Keratinocyte (primary cell): Measurements from ENCODE around the gene ZNF768. TPM values are rescaled to one million over a fixed set of nuclear protein-coding genes. Genes with fewer than 3 reads are reported as not detected.

Experiments used
- DNase-seq: peaks from one replicate; pipeline ENCODE4 v3.0.0-alpha.2; 2011; ENCODE audit warnings: low read depth, missing footprints, low spot score
- FAIRE-seq: peaks from 2 replicates; lab custom pipeline; 2011; peaks lifted over from hg19 to GRCh38; lab: Jason Lieb, UNC
- H2AFZ ChIP-seq: 2 replicates; pipeline ENCODE4 v1.6.0; 2012; ENCODE audit warnings: low read length, control low read depth, inconsistent platforms; ENCODE audit not compliant: control insufficient read depth
- H3K27ac ChIP-seq: 2 replicates; pipeline ENCODE4 v1.5.1; 2011; ENCODE audit warnings: low read length; ENCODE audit not compliant: control insufficient read depth, insufficient read depth
- H3K27me3 ChIP-seq: 3 replicates; pipeline ENCODE4 v1.6.0; 2011; ENCODE audit warnings: low read length; ENCODE audit not compliant: control insufficient read depth, insufficient read depth; ENCODE audit errors: extremely low read depth
- H3K36me3 ChIP-seq, 2 experiments: 2 replicates in 1 of 2; 3 replicates in 1 of 2; pipeline ENCODE4 v1.5.1; 2011; ENCODE audit warnings: low read length in 2 of 2, mild to moderate bottlenecking in 1 of 2; ENCODE audit not compliant: control insufficient read depth in 2 of 2, insufficient read depth in 2 of 2; ENCODE audit errors: extremely low read depth in 1 of 2
- H3K4me1 ChIP-seq: 3 replicates; pipeline ENCODE4 v1.5.1; 2011; ENCODE audit warnings: low read length; ENCODE audit not compliant: control insufficient read depth, insufficient read depth; ENCODE audit errors: extremely low read depth
- H3K4me2 ChIP-seq: 3 replicates; pipeline ENCODE4 v1.6.0; 2011; ENCODE audit warnings: low read depth, low read length; ENCODE audit not compliant: control insufficient read depth, insufficient read depth; ENCODE audit errors: extremely low read depth
- H3K4me3 ChIP-seq, 3 experiments: fragments of 200-600 bp in 1 of 3; sonication (generic) in 1 of 3; 2 replicates in 2 of 3; 3 replicates in 1 of 3; pipeline ENCODE4 v1.5.1; 2011 to 2016; ENCODE audit warnings: low read length in 3 of 3, mild to moderate bottlenecking in 3 of 3, control low read depth in 2 of 3, inconsistent platforms in 1 of 3, low read depth in 1 of 3, mixed read lengths in 1 of 3, mixed run types in 1 of 3, moderate library complexity in 1 of 3; ENCODE audit not compliant: control insufficient read depth in 2 of 3, insufficient read depth in 2 of 3; ENCODE audit errors: extremely low read depth in 1 of 3
- H3K79me2 ChIP-seq: 2 replicates; pipeline ENCODE4 v1.6.0; 2012; ENCODE audit warnings: low read length; ENCODE audit not compliant: control insufficient read depth, insufficient read depth
- H3K9ac ChIP-seq: 3 replicates; pipeline ENCODE4 v1.6.0; 2011; ENCODE audit warnings: low read length; ENCODE audit not compliant: control insufficient read depth, insufficient read depth; ENCODE audit errors: extremely low read depth
- H3K9me1 ChIP-seq: 3 replicates; pipeline ENCODE4 v1.6.0; 2011; ENCODE audit warnings: low read length; ENCODE audit not compliant: control insufficient read depth, insufficient read depth; ENCODE audit errors: extremely low read depth
- H3K9me3 ChIP-seq: 2 replicates; pipeline ENCODE4 v1.5.1; 2012; ENCODE audit warnings: low read depth, low read length; ENCODE audit not compliant: control insufficient read depth
- H4K20me1 ChIP-seq: 3 replicates; pipeline ENCODE4 v1.6.0; 2011; ENCODE audit warnings: low read length; ENCODE audit not compliant: control insufficient read depth, insufficient read depth; ENCODE audit errors: extremely low read depth
- CTCF ChIP-seq, 3 experiments: IDR thresholded peaks in 1 of 3; conservative IDR thresholded peaks in 1 of 3; optimal IDR thresholded peaks in 1 of 3; 2 replicates in 2 of 3; 3 replicates in 1 of 3; pipeline versions ENCODE3 to v1.5.1; 2011; ENCODE audit warnings: low read length in 3 of 3, mild to moderate bottlenecking in 3 of 3, moderate library complexity in 2 of 3, control low read depth in 1 of 3, inconsistent platforms in 1 of 3; ENCODE audit not compliant: insufficient read depth in 2 of 3; ENCODE audit errors: extremely low read depth in 1 of 3
- EZH2 ChIP-seq: IDR thresholded peaks from one replicate; pipeline ENCODE4 v1.6.1; 2012; ENCODE audit warnings: inconsistent platforms, mild to moderate bottlenecking, low read length, moderate library complexity
- dilution Hi-C: fragments of 300-500 bp; cut with MboI; formaldehyde crosslinking; loops from one replicate; pipeline ENCODE4 v1.7.0; 2020; ENCODE audit warnings: low sequenced_read_pairs; ENCODE audit not compliant: extremely low pct_ligation_motif_present
- polyA plus RNA-seq, 5 experiments: library from polyadenylated mRNA; depleted of rRNA in 3 of 5; stranded (reverse) in 3 of 5; stranded (forward) in 1 of 5; unstranded in 1 of 5; fragments of >200 nt; gene quantifications; 1 replicate in 1 of 5; 2 replicates in 3 of 5; 3 replicates in 1 of 5; pipeline versions ENCODE4 v1.2.1 to v1.2.3, GENCODE V29; 2011 to 2012; ENCODE audit warnings: missing spikeins in 2 of 5, low read depth in 1 of 5, low replicate concordance in 1 of 5

The ZNF768 gene
- polyA plus RNA-seq, 1 donor (not counting 4 experiments of a cell fraction or from before 2014, with no cell fraction given), result 10.9 TPM

GRCh38 chr16:30530163-30531037 is 4.0 kb upstream of the ZNF768 start:
- TF ChIP-seq EZH2 (no peak), CTCF (optimal IDR thresholded peaks at IDR 0.05 in 1 of 3, IDR thresholded peaks at IDR 0.05 in 1 of 3, conservative IDR thresholded peaks at IDR 0.05 in 1 of 3; ENCODE audit: extremely low read depth in 1 of 3, insufficient read depth in 2 of 3, low read length in 3 of 3) (no peak)
- peaks cover 11% of the 10 kb centered on the region for H3K79me2 ChIP-seq
- H3K4me1 ChIP-seq, result peaks cover 23% of the 10 kb centered on the region
- no peaks in the 10 kb centered on the region for H4K20me1 ChIP-seq
- H2AFZ ChIP-seq, result no peak overlapping the region
- no peak for DNase-seq
- no peaks in the 10 kb centered on the region for H3K36me3 ChIP-seq
- no peaks in the 10 kb centered on the region for H3K9me3 ChIP-seq
- H3K4me3 ChIP-seq, result no peak overlapping the region
- H3K4me2 ChIP-seq, result no peak overlapping the region
- dilution Hi-C loops, result no loop called here
- H3K27ac ChIP-seq, result no peak overlapping the region
- no peak overlapping the region for H3K9ac ChIP-seq
- H3K9me1 ChIP-seq, result no peaks in the 10 kb centered on the region
- FAIRE-seq, result no peak
- H3K27me3 ChIP-seq, result no peaks in the 10 kb centered on the region

GRCh38 chr16:30528799-30529457 is 2.6 kb upstream of the ZNF768 start:
- Histone ChIP-seq H3K4me3 (no peak overlapping the region), H3K9ac (no peak overlapping the region), H3K27ac (no peak overlapping the region), H3K27me3 (no peaks in the 10 kb centered on the region), H3K36me3 (no peaks in the 10 kb centered on the region), H2AFZ (no peak overlapping the region), H4K20me1 (no peaks in the 10 kb centered on the region), H3K4me2 (no peak overlapping the region), H3K9me1 (no peaks in the 10 kb centered on the region), H3K4me1 (peaks cover 20% of the 10 kb centered on the region), H3K9me3 (no peaks in the 10 kb centered on the region), H3K79me2 (peaks cover 5% of the 10 kb centered on the region)
- DNase-seq (no peak), FAIRE-seq (no peak)
- dilution Hi-C loops, result no loop called here
- TF ChIP-seq EZH2, result no peak
- no peak for TF ChIP-seq CTCF (optimal IDR thresholded peaks at IDR 0.05 in 1 of 3, IDR thresholded peaks at IDR 0.05 in 1 of 3, conservative IDR thresholded peaks at IDR 0.05 in 1 of 3; ENCODE audit: extremely low read depth in 1 of 3, insufficient read depth in 2 of 3, low read length in 3 of 3)
